OCI-LY3 (cell line): Measurements from ENCODE around the gene RNASEH2B.
A peak's percentile ranks its signal among the peaks of the same experiment; 100 is the strongest.

Experiments used
- H2AFZ ChIP-seq: fragments of 200-600, 300-600 bp; shearing (Covaris generic); 2 replicates; pipeline ENCODE4 v1.6.0; 2014; ENCODE audit warnings: antibody characterized with exemption, low read depth, low read length
- H3K27ac ChIP-seq: fragments of 200-600, 300-600 bp; sonication (generic); 2 replicates; pipeline ENCODE4 v1.5.1; 2014; ENCODE audit warnings: mild to moderate bottlenecking, low read length, moderate library complexity, mixed read lengths
- H3K27me3 ChIP-seq: fragments of 200-600, 300-600 bp; sonication (generic); 2 replicates; pipeline ENCODE4 v1.6.1; 2014; ENCODE audit warnings: low read depth, low read length, mixed read lengths
- H3K36me3 ChIP-seq: fragments of 200-600, 300-600 bp; sonication (generic); replicated peaks from 2 replicates; pipeline ENCODE3; 2014; ENCODE audit warnings: low read depth, low read length, mixed read lengths
- H3K4me1 ChIP-seq: fragments of 300-600, 200-600 bp; sonication (generic); 2 replicates; pipeline ENCODE4 v1.6.1; 2014; ENCODE audit warnings: low read length, mixed read lengths
- H3K4me2 ChIP-seq: fragments of 200-600, 300-600 bp; sonication (generic); 2 replicates; pipeline ENCODE4 v1.6.1; 2014; ENCODE audit warnings: low read length, mixed read lengths
- H3K4me3 ChIP-seq: fragments of 300-600, 200-600 bp; sonication (generic); 2 replicates; pipeline ENCODE4 v1.5.1; 2014; ENCODE audit warnings: antibody characterized with exemption, mild to moderate bottlenecking, low read length, moderate library complexity
- H3K79me2 ChIP-seq: fragments of 300-600, 200-600 bp; shearing (Covaris generic); 2 replicates; pipeline ENCODE4 v1.6.1; 2014; ENCODE audit warnings: mild to moderate bottlenecking, low read length, mixed read lengths
- H3K9ac ChIP-seq: fragments of 300-600, 200-600 bp; shearing (Covaris generic); 2 replicates; pipeline ENCODE4 v1.6.0; 2014; ENCODE audit warnings: mild to moderate bottlenecking, low read length, moderate library complexity
- H3K9me3 ChIP-seq: fragments of 200-600, 300-600 bp; shearing (Covaris generic); 2 replicates; pipeline ENCODE4 v1.6.1; 2014; ENCODE audit warnings: low read length, mixed read lengths; ENCODE audit not compliant: insufficient read depth
- H4K20me1 ChIP-seq: fragments of 200-600, 300-600 bp; sonication (generic); 2 replicates; pipeline ENCODE4 v1.6.1; 2016; ENCODE audit warnings: low read length, mixed read lengths; ENCODE audit not compliant: insufficient read depth
- EZH2phosphoT487 ChIP-seq: fragments of 200-600 bp; shearing (Covaris generic); IDR thresholded peaks from 2 replicates; pipeline ENCODE4 v1.6.1; 2018; ENCODE audit warnings: antibody characterized with exemption, mixed run types, low read depth
- TF ChIP-seq, protein P1 (sequence below): fragments of 200-600, 300-600 bp; sonication (generic); IDR thresholded peaks from 2 replicates; pipeline ENCODE4 v1.5.1; 2014; ENCODE audit warnings: antibody characterized with exemption, low read length, low read depth

The RNASEH2B gene

GRCh38 chr13:50990818-50991506 lies 81.4 kb downstream of the RNASEH2B start:
- Histone ChIP-seq H4K20me1 (no peaks in the 10 kb centered on the region), H3K9ac (no peak overlapping the region), H3K9me3 (no peaks in the 10 kb centered on the region), H3K4me1 (peaks cover 10% of the 10 kb centered on the region), H3K4me2 (no peak overlapping the region), H3K27ac (no peak overlapping the region), H2AFZ (no peak overlapping the region), H3K4me3 (no peak overlapping the region), H3K79me2 (no peaks in the 10 kb centered on the region), H3K36me3 (no peaks in the 10 kb centered on the region), H3K27me3 (no peaks in the 10 kb centered on the region)
- TF ChIP-seq, protein P1, sequence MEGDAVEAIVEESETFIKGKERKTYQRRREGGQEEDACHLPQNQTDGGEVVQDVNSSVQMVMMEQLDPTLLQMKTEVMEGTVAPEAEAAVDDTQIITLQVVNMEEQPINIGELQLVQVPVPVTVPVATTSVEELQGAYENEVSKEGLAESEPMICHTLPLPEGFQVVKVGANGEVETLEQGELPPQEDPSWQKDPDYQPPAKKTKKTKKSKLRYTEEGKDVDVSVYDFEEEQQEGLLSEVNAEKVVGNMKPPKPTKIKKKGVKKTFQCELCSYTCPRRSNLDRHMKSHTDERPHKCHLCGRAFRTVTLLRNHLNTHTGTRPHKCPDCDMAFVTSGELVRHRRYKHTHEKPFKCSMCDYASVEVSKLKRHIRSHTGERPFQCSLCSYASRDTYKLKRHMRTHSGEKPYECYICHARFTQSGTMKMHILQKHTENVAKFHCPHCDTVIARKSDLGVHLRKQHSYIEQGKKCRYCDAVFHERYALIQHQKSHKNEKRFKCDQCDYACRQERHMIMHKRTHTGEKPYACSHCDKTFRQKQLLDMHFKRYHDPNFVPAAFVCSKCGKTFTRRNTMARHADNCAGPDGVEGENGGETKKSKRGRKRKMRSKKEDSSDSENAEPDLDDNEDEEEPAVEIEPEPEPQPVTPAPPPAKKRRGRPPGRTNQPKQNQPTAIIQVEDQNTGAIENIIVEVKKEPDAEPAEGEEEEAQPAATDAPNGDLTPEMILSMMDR, result no peak
- TF ChIP-seq EZH2phosphoT487, result no peak

- Histone ChIP-seq H3K27ac (no peak overlapping the region), H3K9me3 (no peaks in the 10 kb centered on the region), H4K20me1 (no peaks in the 10 kb centered on the region), H2AFZ (no peak overlapping the region), H3K79me2 (no peaks in the 10 kb centered on the region), H3K4me3 (no peak overlapping the region), H3K36me3 (no peaks in the 10 kb centered on the region), H3K4me1 (peaks cover 10% of the 10 kb centered on the region), H3K9ac (no peak overlapping the region), H3K4me2 (peak overlapping the region; percentile 27; the same call in 1 of the 2 replicates), H3K27me3 (no peaks in the 10 kb centered on the region)
- TF ChIP-seq EZH2phosphoT487, result no peak
- TF ChIP-seq, protein P1, result no peak
Measured at GRCh38 chr13:50991579-50992521, 82.3 kb downstream of the RNASEH2B start.

GRCh38 chr13:50993371-50993770 lies 83.8 kb downstream of the RNASEH2B start:
- Histone ChIP-seq H3K4me1 (peaks cover 10% of the 10 kb centered on the region), H2AFZ (no peak overlapping the region), H3K9ac (no peak overlapping the region), H3K4me3 (no peak overlapping the region), H3K79me2 (no peaks in the 10 kb centered on the region), H3K9me3 (no peaks in the 10 kb centered on the region), H3K27ac (no peak overlapping the region), H3K4me2 (no peak overlapping the region), H4K20me1 (no peaks in the 10 kb centered on the region), H3K27me3 (no peaks in the 10 kb centered on the region), H3K36me3 (no peaks in the 10 kb centered on the region)
- no peak for TF ChIP-seq EZH2phosphoT487
- TF ChIP-seq, protein P1, result no peak

GRCh38 chr13:50993934-50994333 lies 84.3 kb downstream of the RNASEH2B start:
- H3K4me2 ChIP-seq, result no peak overlapping the region

More at GRCh38 chr13:50993934-50994333, 84.3 kb downstream of the RNASEH2B start:
- Histone ChIP-seq H3K4me3 (no peak overlapping the region), H3K4me1 (peaks cover 10% of the 10 kb centered on the region), H3K79me2 (no peaks in the 10 kb centered on the region), H3K36me3 (no peaks in the 10 kb centered on the region), H3K27me3 (no peaks in the 10 kb centered on the region), H4K20me1 (no peaks in the 10 kb centered on the region), H2AFZ (no peak overlapping the region), H3K9ac (no peak overlapping the region), H3K9me3 (no peaks in the 10 kb centered on the region), H3K27ac (no peak overlapping the region)
- TF ChIP-seq EZH2phosphoT487, result no peak
- TF ChIP-seq, protein P1, result no peak
